Activated B cell treated with CpG ODN at 0.5 μM for 24 hours (primary cell): ENCODE measurements around the gene FAM186B. TPM values are rescaled to one million over a fixed set of nuclear protein-coding genes. Genes with fewer than 3 reads are reported as not detected.

Source experiments
- ATAC-seq: fragments of 200-7000 bp; cut with Tn5 transposase; one replicate; pipeline ENCODE4 v1.10.0; 2021; ENCODE audit warnings: low read depth, mild to moderate bottlenecking, moderate library complexity
- CTCF ChIA-PET: fragments of 350-600 bp; sonication (Branson Sonifier 250); formaldehyde crosslinking; loops from one replicate; lab custom pipeline; 2021; ENCODE audit warnings: antibody characterized with exemption; lab: Charles Lee
- POLR2A ChIA-PET: fragments of 350-600 bp; sonication (Branson Sonifier 250); formaldehyde crosslinking; loops from one replicate; lab custom pipeline; 2021; ENCODE audit warnings: antibody characterized with exemption; lab: Charles Lee
- DNase-seq: peaks from one replicate; pipeline ENCODE4 v3.0.0; 2022
- H3K27ac Mint-ChIP-seq: one replicate; pipeline ENCODE4 v1.8.0; 2020; ENCODE audit warnings: mixed read lengths
- H3K27me3 Mint-ChIP-seq: one replicate; pipeline ENCODE4 v1.8.0; 2021; ENCODE audit warnings: mixed read lengths
- H3K36me3 Mint-ChIP-seq: one replicate; pipeline ENCODE4 v1.8.0; 2021; ENCODE audit warnings: low read depth, mixed read lengths
- H3K4me1 Mint-ChIP-seq: one replicate; pipeline ENCODE4 v1.8.0; 2021; ENCODE audit warnings: mixed read lengths
- H3K4me3 Mint-ChIP-seq: one replicate; pipeline ENCODE4 v1.8.0; 2020; ENCODE audit warnings: mild to moderate bottlenecking, mixed read lengths
- H3K9me3 Mint-ChIP-seq: one replicate; pipeline ENCODE4 v1.8.0; 2020; ENCODE audit warnings: mixed read lengths
- intact Hi-C: fragments of 100-400 bp; cut with micrococcal nuclease; formaldehyde crosslinking; loops from one replicate; pipeline ENCODE4 v1.15.1; 2024
- total RNA-seq: library from RNA; stranded (reverse); gene quantifications from 2 replicates; pipeline ENCODE4 v1.2.3, GENCODE V29; 2022
- TF ChIP-seq, protein P1 (sequence below): fragments of 200-600 bp; IDR thresholded peaks from one replicate; pipeline ENCODE4 v1.8.0; 2022; ENCODE audit warnings: antibody characterized with exemption, mild to moderate bottlenecking

The FAM186B gene
- total RNA-seq, 1 donor from 2014 or later = 1.5 TPM

DNA sequence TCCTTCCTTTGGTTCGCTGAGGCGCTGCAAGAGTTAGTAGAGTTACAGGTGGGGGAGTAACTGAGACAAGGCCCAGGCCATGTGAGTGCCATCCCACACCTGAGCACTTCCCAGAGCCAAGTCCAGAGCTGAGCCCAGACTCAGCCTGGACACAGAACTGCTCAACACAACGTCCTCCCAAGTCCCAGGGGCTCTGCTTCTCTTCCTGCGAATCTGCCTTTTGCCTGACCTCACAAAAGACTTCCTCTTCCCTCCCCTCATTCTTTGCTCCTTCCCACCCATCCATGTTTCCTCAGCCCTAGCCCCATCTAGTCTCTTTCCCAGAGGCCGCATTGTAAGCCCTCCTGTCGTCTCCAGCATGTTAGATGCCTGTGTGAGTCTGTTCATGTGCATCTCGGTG lies 20.8 kb downstream of the FAM186B start:
- Mint-ChIP-seq H3K27me3 (no peaks in the 10 kb centered on the region), H3K9me3 (no peaks in the 10 kb centered on the region), H3K4me3 (no peak overlapping the region), H3K36me3 (peaks cover 31% of the 10 kb centered on the region), H3K27ac (no peak overlapping the region), H3K4me1 (peaks cover 11% of the 10 kb centered on the region)
- no peak for ATAC-seq
- DNase-seq = no peak
- TF ChIP-seq, protein P1, sequence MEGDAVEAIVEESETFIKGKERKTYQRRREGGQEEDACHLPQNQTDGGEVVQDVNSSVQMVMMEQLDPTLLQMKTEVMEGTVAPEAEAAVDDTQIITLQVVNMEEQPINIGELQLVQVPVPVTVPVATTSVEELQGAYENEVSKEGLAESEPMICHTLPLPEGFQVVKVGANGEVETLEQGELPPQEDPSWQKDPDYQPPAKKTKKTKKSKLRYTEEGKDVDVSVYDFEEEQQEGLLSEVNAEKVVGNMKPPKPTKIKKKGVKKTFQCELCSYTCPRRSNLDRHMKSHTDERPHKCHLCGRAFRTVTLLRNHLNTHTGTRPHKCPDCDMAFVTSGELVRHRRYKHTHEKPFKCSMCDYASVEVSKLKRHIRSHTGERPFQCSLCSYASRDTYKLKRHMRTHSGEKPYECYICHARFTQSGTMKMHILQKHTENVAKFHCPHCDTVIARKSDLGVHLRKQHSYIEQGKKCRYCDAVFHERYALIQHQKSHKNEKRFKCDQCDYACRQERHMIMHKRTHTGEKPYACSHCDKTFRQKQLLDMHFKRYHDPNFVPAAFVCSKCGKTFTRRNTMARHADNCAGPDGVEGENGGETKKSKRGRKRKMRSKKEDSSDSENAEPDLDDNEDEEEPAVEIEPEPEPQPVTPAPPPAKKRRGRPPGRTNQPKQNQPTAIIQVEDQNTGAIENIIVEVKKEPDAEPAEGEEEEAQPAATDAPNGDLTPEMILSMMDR = no peak
- POLR2A ChIA-PET = no interaction called here
- CTCF ChIA-PET = interaction anchor here (1.3 kb wide), 1 partner anchor 296 kb away, joined by 3 read pairs; no protein-coding TSS in a partner anchor
- intact Hi-C loops = loop anchor here (5.0 kb wide), 1 partner anchor 38 kb away; the partner anchor contains the start of gene PRPF40B

DNA sequence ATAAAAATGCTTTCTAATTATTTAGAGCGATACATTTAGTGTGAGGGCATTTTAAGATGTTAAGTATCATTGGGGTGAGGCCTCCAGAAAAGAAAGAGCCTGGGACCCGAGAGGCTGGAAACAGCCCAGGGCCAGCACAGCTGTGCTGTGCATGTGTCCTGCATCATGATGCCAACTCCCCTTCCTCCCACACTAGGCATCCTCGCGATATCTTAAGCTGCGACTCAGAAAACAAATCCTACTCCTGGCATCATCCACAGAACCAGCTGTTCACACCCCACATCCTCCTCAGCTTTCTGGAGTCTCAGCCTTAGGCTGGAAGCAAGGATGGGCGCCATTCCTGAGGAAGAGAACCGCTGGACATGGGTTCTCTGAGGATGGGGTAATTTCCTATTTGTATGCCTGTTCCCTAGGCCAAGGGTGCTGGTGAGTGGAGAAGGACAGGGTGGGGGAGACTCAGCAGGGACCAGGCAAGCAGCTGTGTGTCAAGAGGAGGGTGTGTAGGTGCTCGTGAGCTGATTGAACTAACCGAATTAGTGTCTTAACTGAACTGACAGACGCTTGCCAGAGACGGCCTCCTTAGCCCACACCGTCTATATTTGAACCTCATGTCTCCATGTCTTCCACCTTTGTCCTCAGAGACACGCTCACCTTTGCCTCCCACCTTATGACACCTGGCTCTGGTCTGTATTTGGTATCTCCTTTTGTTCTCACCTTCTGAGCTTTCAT lies 21.9 kb downstream of the FAM186B start:
- H3K4me1 Mint-ChIP-seq = peaks cover 11% of the 10 kb centered on the region
- ChIA-PET CTCF (interaction anchor here (1.0 to 1.3 kb wide), 2 partner anchors 30 to 295 kb away, joined by 3 read pairs; no protein-coding TSS in a partner anchor), POLR2A (no interaction called here)
- DNase-seq (no peak), ATAC-seq (no peak)
- H3K9me3 Mint-ChIP-seq = no peaks in the 10 kb centered on the region
- H3K27ac Mint-ChIP-seq = no peak overlapping the region
- no peak overlapping the region for H3K4me3 Mint-ChIP-seq
- H3K36me3 Mint-ChIP-seq = peaks cover 33% of the 10 kb centered on the region
- intact Hi-C loops = loop anchor here (5.0 kb wide), 1 partner anchor 39 kb away; the partner anchor contains the start of gene PRPF40B
- H3K27me3 Mint-ChIP-seq = no peaks in the 10 kb centered on the region
- TF ChIP-seq, protein P1 = no peak

- CTCF ChIA-PET = interaction anchor here (1.0 to 4.9 kb wide), 2 partner anchors 29 to 224 kb away, joined by 3 to 25 read pairs; no protein-coding TSS in a partner anchor
- Mint-ChIP-seq H3K36me3 (peaks cover 33% of the 10 kb centered on the region), H3K27ac (no peak overlapping the region), H3K4me3 (no peak overlapping the region), H3K4me1 (peaks cover 11% of the 10 kb centered on the region), H3K9me3 (no peaks in the 10 kb centered on the region), H3K27me3 (no peaks in the 10 kb centered on the region)
- TF ChIP-seq, protein P1 = no peak
- intact Hi-C loops = loop anchor here (5.0 kb wide), 1 partner anchor 39 kb away; the partner anchor contains the start of gene PRPF40B
- DNase-seq (no peak), ATAC-seq (no peak)
- POLR2A ChIA-PET = no interaction called here
Observed at GRCh38 chr12:49582850-49583249, 22.6 kb downstream of the FAM186B start.

DNA sequence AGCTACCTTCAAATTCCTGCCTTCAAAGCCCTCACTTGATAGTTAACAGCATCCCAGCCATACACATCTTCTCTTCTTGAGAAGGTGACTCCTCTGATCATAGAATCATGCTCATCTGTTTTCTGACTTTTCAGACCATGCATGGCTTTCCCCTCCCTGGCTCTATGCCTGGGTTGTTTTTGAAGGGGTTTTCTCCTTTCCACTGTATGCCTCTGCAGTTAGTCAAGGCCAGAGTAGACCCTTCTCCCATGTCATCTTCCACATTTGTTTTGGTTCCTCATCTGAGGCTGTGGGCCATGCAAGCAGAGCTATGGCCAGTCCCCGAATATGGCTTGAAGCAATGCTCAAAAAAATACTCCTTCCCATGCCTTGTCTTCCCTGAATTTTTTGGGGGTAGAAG lies 23.2 kb downstream of the FAM186B start:
- Mint-ChIP-seq H3K9me3 (no peaks in the 10 kb centered on the region), H3K27ac (peak overlapping the region; percentile 9), H3K36me3 (peaks cover 38% of the 10 kb centered on the region), H3K27me3 (no peaks in the 10 kb centered on the region), H3K4me3 (no peak overlapping the region), H3K4me1 (peaks cover 11% of the 10 kb centered on the region)
- intact Hi-C loops = loop anchor here (5.0 kb wide), 1 partner anchor 40 kb away; the partner anchor contains the start of gene PRPF40B
- ATAC-seq = no peak
- ChIA-PET POLR2A (no interaction called here), CTCF (interaction anchor here (0.8 to 4.9 kb wide), 2 partner anchors 20 to 224 kb away, joined by 3 to 25 read pairs; no protein-coding TSS in a partner anchor)
- TF ChIP-seq, protein P1 = no peak
- DNase-seq = no peak
